GM19452 (cell line): ENCODE data around the gene SDHAF2.
"Not testable (repeated sequence)": the region's sequence is repeated elsewhere in the genome, so short reads cannot be mapped to it uniquely, and the experiment has no call there.

Experiments
- ATAC-seq: cut with Tn5 transposase; IDR thresholded peaks from one replicate; pipeline ENCODE4 v1.9.1; 2021; ENCODE audit not compliant: unreplicated experiment

SDHAF2 gene

DNA sequence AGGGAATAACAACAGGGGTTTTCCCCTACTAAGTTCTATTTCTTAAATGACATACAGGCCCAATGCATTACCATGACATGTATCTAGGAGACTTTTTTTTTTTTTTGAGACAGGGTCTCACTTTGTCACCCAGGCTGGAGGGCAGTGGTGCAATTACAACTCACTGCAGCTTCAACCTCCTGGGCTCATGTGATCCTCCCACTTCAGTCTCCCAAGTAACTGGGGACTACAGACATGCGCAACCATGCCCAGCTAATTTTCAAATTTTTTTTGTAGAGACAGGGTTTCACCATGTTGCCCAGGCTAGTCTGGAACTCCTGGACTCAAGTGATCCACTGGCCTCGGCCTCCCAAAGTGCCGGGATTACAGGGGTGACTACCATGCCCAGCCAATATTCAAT, 7.7 kb upstream of the SDHAF2 start:
- ATAC-seq, result no peak

DNA sequence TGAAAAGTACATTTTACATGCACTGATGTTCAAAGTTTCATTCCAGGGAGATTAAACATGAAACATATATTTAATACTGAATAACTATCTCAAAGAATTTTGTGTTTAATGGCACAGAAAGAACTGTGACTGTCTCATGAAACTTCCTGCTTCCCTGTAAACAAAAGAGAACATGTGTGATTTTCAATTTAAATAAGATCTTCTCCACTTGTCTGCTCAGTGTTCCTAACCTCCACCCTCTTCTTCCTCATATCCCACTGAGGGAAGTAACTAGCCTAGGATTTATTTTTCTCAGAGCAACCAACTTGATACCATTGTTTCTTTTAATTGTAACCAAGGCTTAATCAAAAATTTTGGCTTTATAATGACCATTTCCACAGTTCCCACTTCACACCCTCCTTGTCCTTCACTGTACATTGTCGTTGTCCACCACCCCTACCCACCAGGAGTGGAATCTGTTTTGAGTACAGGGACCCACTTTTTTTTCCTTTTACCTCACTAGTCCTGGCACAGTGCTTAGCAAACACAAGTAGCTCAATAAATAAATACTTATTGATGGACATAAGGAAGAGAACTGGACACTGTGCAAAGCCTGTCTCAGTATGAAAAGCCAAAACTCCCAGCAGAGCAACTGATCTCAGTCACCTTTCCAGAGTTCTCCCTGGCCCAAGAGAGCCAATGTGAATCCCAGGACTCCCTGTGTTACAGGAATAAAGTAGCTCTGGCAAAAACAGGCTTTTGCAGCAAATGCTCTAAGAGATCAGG, 4.4 kb upstream of the SDHAF2 start:
- no peak for ATAC-seq

DNA sequence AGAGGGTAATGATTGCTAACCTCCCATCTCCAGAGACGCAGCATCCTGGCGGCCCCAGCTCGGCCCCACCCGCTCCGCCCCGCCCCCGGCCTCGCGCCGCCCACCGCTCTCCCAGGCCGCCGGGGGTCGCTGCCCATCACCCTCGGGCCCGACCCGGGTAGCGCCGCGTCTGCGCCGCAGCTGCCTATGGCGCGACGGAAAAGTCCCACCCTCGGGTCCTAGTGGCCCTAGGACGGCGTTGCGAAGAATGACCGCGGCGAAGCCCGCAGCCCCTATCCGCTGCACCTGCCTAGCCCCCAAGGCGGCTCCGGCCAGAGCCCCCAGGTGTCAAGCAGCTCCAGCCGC, 606 bp upstream of the SDHAF2 start:
- peak; percentile 57 for ATAC-seq

DNA sequence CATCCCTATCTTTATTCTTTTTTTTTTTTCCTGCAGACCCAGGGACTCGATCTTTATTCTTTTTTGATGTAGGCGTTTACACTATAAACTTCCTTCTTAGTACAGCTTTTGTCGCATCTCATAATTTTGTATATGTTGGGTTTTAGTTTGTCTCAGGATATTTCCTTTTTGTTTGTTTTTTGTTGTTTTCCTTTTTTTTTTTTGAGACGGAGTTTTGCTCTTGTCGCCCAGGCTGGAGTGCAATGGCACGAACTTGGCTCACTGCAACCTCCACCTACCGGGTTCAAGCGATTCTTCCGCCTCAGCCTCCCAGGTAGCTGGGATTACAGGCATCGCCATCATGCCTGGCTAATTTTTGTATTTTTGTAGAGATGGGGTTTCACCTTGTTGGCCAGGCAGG, 915 bp downstream of the SDHAF2 start:
- not testable (repeated sequence) for ATAC-seq

DNA sequence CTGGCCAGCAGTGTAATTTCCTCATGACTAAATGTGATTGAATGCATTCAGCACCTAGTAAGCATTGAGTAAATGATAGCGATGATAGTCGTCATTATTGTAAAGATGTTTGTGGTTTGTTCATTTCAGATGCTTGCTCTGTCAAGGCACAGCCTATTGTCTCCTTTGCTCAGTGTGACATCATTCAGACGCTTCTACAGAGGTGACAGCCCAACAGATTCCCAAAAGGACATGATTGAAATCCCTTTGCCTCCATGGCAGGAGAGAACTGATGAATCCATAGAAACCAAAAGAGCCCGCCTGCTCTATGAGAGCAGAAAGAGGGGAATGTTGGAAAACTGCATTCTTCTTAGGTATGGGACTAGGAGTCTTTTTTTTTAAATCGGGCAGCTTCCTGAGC, 7.6 kb downstream of the SDHAF2 start:
- no peak for ATAC-seq

DNA sequence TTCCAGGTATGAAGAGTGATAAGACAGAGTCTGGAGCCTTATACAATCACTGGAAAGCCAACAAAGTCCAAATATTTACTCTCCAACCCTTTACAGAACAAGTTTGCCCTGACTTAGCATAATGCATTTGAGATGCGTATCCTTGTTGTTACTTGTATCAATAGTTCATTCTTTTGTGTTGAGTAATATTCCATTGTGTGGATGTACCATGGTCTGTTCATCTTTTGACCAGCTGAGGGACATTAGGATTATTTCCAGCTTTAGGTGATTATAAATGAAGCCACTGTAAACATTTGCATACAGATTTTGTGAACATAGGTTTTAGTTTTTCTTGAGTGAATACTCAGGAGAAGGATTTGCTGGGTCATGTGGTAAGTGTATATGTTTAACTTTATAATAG, 9.7 kb downstream of the SDHAF2 start:
- ATAC-seq, result no peak

DNA sequence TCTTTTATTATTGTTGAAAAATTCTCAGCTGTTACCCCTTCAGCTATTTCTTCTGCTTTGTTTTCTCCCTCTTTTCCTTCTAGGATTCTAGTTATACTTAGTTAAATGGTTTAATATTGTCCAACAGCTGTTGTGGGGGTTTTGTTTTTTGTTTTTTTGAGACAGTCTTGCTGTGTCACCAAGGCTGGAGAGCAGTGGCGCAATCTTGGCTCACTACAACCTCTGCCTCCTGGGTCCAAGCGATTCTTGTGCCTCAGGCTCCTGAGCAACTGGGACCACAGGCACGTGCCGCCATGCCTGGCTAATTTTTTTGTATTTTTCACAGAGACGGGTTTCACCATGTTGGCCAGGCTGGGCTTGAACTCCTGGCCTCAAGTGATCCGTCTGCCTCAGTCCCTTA, 12.7 kb downstream of the SDHAF2 start:
- ATAC-seq, result no peak

DNA sequence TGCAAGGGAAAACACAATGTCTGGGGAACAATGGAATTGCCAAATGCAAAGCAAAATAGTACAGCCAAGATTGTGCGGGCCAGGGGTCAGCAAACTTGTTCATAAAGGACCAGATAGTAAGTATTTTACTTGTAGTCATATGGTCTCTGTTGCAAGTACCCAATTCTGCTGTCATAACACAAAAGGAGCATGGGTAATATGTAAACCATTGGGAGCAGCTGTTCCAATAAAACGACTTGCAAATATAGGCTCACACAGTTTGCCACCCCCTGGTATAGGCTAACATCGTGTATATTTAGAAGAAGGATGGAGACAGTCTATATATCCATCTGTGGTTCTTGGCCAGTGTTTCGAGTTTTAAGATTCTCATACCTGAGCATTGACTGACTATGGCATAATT, 15.6 kb downstream of the SDHAF2 start:
- ATAC-seq, result no peak

DNA sequence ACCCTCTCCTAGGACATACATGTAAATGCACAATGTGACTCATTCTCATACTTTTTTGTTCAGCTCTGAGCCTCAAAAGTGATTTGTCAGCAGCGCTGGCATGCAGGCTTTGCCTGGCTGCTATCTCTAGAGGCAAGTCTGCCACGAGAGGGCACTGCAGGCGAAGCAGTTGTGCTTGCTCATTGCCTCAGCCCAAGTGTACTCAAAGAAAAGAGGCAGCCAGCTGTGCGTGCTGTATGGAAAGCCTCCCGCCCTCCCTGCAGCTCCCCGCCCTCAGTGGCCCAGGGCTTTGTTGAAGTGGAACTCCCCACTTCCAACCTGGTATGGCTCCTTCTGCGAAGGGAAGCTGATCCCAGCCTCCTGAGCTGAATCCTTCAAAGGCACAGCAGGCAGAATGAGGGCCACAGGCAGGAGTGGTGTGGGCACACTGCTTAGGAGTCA, 16.3 kb downstream of the SDHAF2 start:
- no peak for ATAC-seq

DNA sequence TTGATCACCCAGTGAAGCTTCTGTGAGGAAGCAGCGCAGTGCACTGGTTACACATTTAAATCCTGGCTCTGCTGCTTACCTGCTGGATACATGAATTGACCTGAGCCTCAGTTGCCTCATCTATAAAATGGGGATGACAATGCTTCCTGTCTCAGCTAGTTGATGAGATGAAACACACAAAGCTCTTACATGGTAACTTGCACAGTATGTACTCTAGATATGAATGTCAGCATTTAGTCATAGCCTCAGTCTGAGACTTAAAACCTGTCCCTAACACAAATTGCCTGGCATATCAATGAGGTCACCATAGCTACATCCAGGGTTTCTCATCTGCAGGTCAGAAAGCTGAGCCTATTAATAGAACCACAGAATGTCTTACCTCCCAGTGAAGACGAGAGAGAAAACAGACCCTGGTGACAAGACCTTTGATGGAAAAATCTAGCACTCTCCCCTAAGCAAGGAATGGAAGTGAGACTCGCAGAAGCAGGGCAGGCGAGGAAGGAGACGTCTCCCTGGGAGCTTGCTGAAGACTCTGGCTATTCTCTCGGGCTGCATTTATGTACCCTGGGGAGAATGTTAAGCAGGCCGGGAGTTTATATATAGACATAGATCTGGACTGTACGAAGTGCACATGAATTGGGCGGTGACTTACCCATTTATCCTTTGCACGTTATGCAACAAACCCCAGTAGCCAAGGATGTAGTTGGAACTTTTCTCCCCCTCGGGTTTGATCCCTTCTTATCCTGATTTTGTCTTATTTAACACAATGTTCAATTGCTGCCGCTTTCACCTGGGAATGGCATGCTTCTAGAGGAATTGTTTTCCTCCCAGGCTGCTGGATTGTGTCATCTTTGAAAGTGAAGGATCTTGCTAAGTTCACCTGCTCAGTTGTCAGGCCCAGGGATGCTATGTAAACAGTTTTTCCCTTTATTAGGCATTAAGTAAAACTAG, 18.0 kb downstream of the SDHAF2 start:
- no peak for ATAC-seq

DNA sequence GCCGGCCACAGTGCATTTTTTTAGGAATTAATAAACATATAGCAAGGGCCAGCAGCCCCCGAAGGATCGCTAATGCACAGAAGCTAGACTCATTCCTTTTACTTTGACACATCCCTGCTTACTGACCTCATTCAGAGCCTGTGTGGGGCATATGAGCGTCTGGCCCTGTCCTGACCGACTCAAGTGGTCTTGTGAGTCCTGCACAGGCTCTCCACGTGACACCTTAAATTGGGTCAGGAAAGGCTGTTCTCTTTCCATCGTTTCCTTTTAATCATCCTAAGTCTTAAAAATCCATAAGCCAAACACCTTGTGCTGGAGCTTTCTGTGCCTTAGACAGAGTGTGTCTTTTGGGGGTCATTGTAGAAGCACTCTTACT, 18.6 kb downstream of the SDHAF2 start:
- ATAC-seq, result no peak

DNA sequence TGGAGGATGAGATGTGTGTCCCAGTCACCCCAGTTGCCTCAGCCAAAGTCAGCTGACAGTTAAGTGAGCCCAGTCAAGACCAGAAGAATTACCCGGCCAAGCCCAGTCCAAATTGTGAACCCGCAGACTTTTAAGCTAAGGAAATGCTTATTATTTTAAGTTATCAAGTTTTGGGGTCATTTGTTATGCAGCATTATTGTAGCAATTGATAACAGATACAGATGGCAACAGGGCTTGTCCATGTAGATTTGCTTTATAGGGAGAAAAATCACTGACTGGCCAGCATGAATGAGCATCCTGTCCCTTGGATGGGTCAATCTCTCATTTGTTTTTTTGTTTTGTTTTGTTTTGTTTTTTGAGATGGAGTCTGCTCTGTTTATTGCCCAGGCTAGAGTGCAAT, 22.9 kb downstream of the SDHAF2 start:
- no peak for ATAC-seq

DNA sequence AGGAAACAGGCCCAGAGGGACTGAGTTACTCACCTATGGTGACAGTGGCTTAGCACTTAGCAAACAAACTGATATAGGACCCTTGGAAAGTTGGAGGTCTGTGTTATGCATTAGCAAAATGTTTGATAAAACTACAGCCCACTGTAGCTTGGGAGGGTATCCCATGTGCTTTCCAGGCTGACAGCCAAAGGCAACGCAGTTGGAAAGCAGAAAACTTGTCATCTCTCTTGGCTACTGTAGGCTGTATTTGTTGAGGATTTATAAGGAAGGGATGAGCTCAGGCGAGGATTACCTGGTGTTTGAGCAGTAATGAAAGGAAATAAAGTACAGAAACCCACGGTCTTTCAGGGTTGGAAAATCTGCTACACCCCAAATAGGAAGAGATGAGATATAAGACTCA, 23.8 kb downstream of the SDHAF2 start:
- ATAC-seq, result no peak

DNA sequence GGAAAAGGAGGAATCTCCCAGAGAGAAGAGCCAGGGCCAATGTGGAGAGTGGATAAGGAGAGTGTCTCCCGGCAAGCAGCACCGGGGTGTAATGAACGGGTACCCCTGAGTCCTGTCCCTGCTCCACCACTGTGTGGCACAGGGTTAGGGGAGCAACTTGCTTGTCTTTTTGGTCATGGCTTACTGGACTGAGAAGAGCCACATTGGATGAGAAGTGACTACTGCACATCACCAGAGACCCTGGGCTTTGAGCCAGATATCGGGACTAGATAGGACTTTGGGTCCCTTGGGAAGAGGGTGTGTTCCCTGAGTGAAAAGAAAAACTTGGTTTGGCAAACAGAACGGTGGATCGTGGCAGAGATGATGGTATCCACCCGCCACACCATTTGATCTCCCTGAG, 24.6 kb downstream of the SDHAF2 start:
- ATAC-seq, result no peak

DNA sequence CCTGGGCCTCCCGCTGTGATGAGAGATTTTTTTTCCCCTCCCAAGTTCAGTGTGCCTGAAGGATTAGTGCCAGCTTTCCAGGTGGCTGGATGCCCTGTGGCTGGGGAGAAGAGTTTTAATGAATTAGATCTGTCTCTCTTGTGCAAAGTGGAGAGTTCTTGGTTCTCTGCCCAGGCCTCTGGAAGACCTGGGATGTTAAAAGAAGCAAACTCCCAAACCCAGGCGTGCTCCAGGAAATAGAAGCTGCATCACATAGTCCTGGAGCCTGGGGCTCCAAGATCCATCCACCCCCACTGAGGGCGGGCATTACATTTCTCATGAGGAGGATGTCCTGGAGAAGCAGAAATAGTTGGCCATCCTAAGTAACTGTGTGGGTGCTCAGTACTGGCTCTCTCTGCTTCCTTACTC, 30.6 kb downstream of the SDHAF2 start:
- no peak for ATAC-seq

DNA sequence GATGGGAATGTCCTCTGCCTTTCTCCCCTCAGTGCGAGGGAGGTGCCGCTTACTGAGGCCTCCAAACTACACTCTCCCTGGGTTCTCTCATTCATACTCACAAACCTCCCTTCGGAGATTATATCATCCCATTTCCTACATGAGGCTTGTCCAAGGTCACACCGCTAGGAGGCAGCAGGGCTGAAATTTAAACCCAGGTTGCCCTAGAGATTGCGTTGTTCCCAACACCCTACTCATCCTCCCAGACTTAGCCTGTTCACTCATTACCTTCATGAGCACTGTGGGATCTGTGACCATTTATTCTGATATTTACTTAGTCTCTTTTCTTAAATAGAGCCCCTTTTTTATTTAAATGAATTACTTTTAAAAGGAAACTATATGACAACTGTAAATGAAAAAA, 31.1 kb downstream of the SDHAF2 start:
- ATAC-seq, result no peak

DNA sequence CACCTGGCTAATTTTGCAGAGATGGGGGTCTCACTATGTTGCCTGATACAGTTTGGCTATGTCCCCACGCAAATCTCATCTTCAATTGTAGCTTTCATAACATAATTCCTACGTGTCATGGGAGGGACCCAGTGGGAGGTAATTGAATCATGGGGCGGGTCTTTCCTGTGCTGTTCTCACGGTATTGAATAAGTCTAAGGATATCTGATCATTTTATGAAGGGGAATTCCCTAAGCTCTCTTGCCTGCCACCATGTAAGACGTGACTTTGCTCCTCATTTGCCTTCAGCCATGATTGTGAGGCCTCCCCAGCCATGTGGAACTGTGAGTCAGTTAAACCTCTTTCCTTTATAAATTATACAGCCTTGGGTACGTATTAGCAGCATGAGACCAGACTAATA, 37.7 kb downstream of the SDHAF2 start:
- ATAC-seq, result not testable (repeated sequence)

DNA sequence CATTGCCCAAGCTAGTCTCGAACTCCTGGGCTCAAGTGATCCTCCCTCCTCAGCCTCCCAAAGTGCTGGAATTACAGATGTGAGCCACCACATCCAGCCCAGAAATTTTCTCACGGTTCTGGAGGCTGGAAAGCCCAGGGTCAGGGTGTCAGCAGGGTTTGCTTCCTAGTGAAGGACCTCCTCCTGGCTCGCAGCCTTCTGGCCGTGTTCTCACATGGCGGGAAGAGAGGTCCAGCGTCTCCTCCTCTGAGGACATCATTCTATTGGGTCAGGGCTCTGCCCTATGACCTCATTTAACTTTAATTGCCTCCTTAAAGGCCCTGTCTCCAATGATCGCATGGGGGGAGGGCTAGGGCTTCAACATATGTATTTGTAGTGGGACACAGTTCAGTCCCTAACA, 38.1 kb downstream of the SDHAF2 start:
- ATAC-seq, result no peak

DNA sequence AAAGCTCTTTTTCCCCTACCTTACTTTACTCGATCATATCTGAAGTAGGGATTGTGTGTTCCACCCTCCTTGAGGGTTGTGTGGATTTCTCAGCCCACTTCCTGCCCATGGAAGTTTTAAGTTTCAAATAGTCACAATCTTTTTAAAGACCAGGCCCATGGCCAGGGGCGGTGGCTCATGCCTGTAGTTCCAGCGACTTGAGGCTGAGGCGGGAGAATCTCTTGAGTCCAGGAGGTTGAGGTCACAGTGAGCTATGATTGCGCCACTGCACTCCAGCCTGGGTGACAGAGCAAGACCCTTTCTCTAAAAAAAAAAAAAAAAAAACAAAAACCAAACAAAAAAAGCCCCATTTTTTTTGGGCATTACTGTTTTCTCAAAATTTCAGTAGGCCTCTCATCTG, 42.4 kb downstream of the SDHAF2 start:
- no peak for ATAC-seq

DNA sequence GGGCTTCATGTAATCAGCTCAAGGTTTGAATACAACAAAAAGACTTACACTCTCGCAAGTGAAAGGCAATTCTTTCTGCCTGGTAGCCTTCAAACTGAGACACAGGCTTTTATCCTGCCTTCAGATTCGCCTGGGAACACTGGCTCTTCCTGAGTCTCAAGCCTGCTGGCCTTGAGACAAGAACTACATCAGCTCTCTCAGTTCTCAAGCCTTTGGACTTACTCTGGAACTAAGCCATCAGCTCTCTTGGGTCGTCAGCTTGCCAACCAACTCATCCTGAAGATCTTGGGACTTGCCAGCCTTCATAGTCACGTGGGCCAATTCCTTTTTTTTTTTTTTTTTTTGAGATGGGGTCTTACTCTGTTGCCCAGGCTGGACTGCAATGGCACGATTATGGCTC, 42.9 kb downstream of the SDHAF2 start:
- ATAC-seq, result no peak

DNA sequence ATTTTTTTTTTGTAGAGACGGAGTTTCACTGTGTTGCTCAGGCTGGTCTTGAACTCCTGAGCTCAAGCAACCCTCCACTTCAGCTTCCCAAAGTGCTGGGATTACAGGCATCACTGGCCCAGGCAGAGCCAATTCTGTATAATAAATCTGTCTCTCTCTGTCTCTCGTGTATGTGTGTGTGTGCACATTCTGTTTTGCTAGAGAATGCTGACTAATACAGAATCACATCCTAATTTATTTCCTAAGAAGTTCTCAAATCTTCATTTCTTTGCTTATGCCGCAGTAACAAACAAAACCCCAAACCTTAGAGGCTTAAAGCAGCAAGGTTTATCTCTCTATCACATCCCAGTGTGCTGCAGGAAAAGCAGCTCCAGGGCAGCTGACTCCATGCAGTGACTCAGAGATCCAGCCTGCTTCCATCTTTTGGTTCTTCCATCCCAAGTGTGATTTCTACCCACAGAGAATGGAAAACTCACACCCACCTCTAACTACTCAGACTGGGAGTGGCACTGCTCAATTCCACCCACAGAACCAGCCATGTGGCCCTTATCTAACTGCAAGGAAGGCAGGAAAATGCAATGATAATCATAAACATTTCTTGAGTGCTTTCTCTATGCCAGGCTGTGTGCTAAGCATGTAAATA, 43.6 kb downstream of the SDHAF2 start:
- no peak for ATAC-seq
